ENCODE results near the gene ABCA3. TPM values are rescaled to one million over a fixed set of nuclear protein-coding genes. Genes with fewer than 3 reads are reported as not detected.
"Not testable (repeated sequence)": the region's sequence is repeated elsewhere in the genome, so short reads cannot be mapped to it uniquely, and the experiment has no call there.

The ABCA3 gene
- total RNA-seq, 4 donors from 2014 or later, result 1.3 to 18.7 (median 4.7) TPM

- H3K36me3 ChIP-seq, result no peaks in the 10 kb centered on the region
These were observed 80.3 kb downstream of the ABCA3 start for GRCh38 chr16:2260250-2260649.

GRCh38 chr16:2258530-2258929 lies 82.0 kb downstream of the ABCA3 start:
- H3K4me3 ChIP-seq; intact Hi-C loops (cut with DNase I; ENCODE audit: low total_unique reads); H3K27ac ChIP-seq; H3K4me1 ChIP-seq; H3K27me3 ChIP-seq; H3K36me3 ChIP-seq; DNase-seq; H3K9me3 ChIP-seq: not testable (repeated sequence)

More at GRCh38 chr16:2260250-2260649, 80.3 kb downstream of the ABCA3 start:
- H3K27me3 ChIP-seq, result no peaks in the 10 kb centered on the region
- no peak for DNase-seq
- H3K4me3 ChIP-seq, result no peak overlapping the region
- H3K27ac ChIP-seq, result no peak overlapping the region
- TF ChIP-seq CTCF (IDR thresholded peaks at IDR 0.05), result no peak
- TF ChIP-seq POLR2A (IDR thresholded peaks at IDR 0.05), result no peak
- intact Hi-C loops (cut with DNase I; ENCODE audit: low total_unique reads), result no loop called here
- no peaks in the 10 kb centered on the region for H3K9me3 ChIP-seq
- peaks cover 0 to 3% of the 10 kb centered on the region in 2 donors for H3K4me1 ChIP-seq

DNA sequence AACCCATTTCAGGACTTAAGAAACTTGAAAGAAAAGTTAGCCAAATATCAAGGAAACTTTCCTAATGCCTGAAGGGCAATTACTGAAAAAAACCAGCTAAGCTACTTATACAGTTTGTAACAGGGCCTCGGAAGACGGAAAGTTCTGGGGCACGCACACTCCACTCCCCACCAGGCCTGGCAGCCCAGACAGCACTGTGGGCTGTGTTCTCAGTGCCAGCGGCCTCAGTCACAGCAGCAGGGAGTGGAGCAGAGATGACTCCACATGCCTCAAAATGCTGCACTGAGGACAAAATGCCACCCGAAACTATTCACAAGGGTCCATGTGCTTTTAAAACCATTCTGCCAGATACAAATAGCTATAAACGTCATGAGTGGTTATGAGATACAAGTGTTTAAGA lies 82.8 kb downstream of the ABCA3 start:
- Histone ChIP-seq H3K4me1 (no peaks in the 10 kb centered on the region), H3K27ac (no peak overlapping the region), H3K9me3 (no peaks in the 10 kb centered on the region), H3K36me3 (no peaks in the 10 kb centered on the region), H3K27me3 (no peaks in the 10 kb centered on the region), H3K4me3 (no peak overlapping the region)
- TF ChIP-seq CTCF (IDR thresholded peaks at IDR 0.05) (no peak), POLR2A (IDR thresholded peaks at IDR 0.05) (no peak)
- intact Hi-C loops (cut with DNase I; ENCODE audit: low total_unique reads), result no loop called here
- DNase-seq, result no peak

GRCh38 chr16:2256531-2257140 lies 83.9 kb downstream of the ABCA3 start:
- peaks cover 0 to 7% of the 10 kb centered on the region in 2 donors for H3K4me1 ChIP-seq
- no peak for DNase-seq
- H3K27me3 ChIP-seq, result no peaks in the 10 kb centered on the region
- TF ChIP-seq CTCF (IDR thresholded peaks at IDR 0.05) (no peak), POLR2A (IDR thresholded peaks at IDR 0.05) (no peak)
- no peaks in the 10 kb centered on the region for H3K9me3 ChIP-seq
- no peaks in the 10 kb centered on the region for H3K36me3 ChIP-seq
- H3K4me3 ChIP-seq, result no peak overlapping the region
- intact Hi-C loops (cut with DNase I; ENCODE audit: low total_unique reads), result no loop called here
- no peak overlapping the region for H3K27ac ChIP-seq

- DNase-seq, result no peak
- intact Hi-C loops (cut with DNase I; ENCODE audit: low total_unique reads), result no loop called here
- Histone ChIP-seq H3K36me3 (no peaks in the 10 kb centered on the region), H3K9me3 (no peaks in the 10 kb centered on the region), H3K27ac (no peak overlapping the region), H3K4me1 (peaks cover 0 to 7% of the 10 kb centered on the region in 2 donors), H3K4me3 (no peak overlapping the region), H3K27me3 (no peaks in the 10 kb centered on the region)
- no peak for TF ChIP-seq CTCF (IDR thresholded peaks at IDR 0.05)
- TF ChIP-seq POLR2A (IDR thresholded peaks at IDR 0.05), result no peak
These were observed 87.2 kb downstream of the ABCA3 start for GRCh38 chr16:2253293-2253692.

DNA sequence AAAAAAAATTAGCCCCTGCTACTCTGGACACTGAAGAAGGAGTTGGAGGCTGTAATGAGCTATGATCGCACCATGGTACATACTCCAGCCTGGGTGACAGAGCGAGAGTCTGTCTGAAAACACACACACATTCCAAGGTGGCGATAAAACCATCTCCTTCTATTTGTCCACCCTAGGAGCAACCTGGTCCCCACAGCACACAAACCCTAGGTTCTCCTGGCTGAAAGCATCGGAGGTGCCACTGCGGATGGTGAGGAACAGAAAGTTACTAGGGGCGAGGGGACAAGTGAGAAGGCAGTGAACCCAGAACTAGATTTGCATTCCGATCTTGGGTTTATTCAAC lies 87.8 kb downstream of the ABCA3 start:
- intact Hi-C loops (cut with DNase I; ENCODE audit: low total_unique reads), result no loop called here

More for the DNA sequence above, 87.8 kb downstream of the ABCA3 start:
- no peak for DNase-seq
- Histone ChIP-seq H3K36me3 (no peaks in the 10 kb centered on the region), H3K4me1 (peaks cover 0 to 7% of the 10 kb centered on the region in 2 donors), H3K27ac (no peak overlapping the region), H3K4me3 (no peak overlapping the region), H3K9me3 (no peaks in the 10 kb centered on the region), H3K27me3 (no peaks in the 10 kb centered on the region)
- TF ChIP-seq CTCF (IDR thresholded peaks at IDR 0.05) (no peak), POLR2A (IDR thresholded peaks at IDR 0.05) (no peak)
